Muscle layer of duodenum (tissue), 2 donors: Measurements from ENCODE around the gene DNM3.

Experiments used
- H3K27ac ChIP-seq: one replicate; pipeline ENCODE4 v1.7.0; 2013; ENCODE audit warnings: mild to moderate bottlenecking, low read length
- H3K27me3 ChIP-seq: one replicate; pipeline ENCODE4 v1.7.0; 2013; ENCODE audit warnings: low read depth, mild to moderate bottlenecking, control low read depth, low read length
- H3K36me3 ChIP-seq, 2 donors: one replicate each; pipeline ENCODE4 v1.7.0; 2013; ENCODE audit warnings: low read length in 2 of 2, control low read depth in 1 of 2, mild to moderate bottlenecking in 1 of 2; ENCODE audit not compliant: insufficient read depth in 2 of 2, control insufficient read depth in 1 of 2
- H3K4me1 ChIP-seq, 2 donors: one replicate each; pipeline ENCODE4 v1.7.0; 2013; ENCODE audit warnings: low read length in 2 of 2, mild to moderate bottlenecking in 2 of 2, control low read depth in 1 of 2, moderate library complexity in 1 of 2; ENCODE audit not compliant: insufficient read depth in 2 of 2, control insufficient read depth in 1 of 2
- H3K4me3 ChIP-seq, 2 donors: one replicate each; pipeline ENCODE4 v1.7.0; 2013; ENCODE audit warnings: low read length in 2 of 2, low read depth in 1 of 2, mild to moderate bottlenecking in 1 of 2
- H3K9me3 ChIP-seq, 2 donors: one replicate each; pipeline ENCODE4 v1.7.0; 2013; ENCODE audit warnings: low read length in 2 of 2, control low read depth in 1 of 2, mild to moderate bottlenecking in 1 of 2; ENCODE audit not compliant: control insufficient read depth in 1 of 2
- donor health status: healthy.

DNM3 gene

GRCh38 chr1:171852272-171852671, 11.0 kb downstream of the DNM3 start:
- Histone ChIP-seq H3K27ac (no peak overlapping the region), H3K27me3 (no peaks in the 10 kb centered on the region), H3K4me1 (no peaks in the 10 kb centered on the region), H3K36me3 (no peaks in the 10 kb centered on the region), H3K4me3 (no peak overlapping the region), H3K9me3 (peaks cover 0 to 7% of the 10 kb centered on the region in 2 donors)

- Histone ChIP-seq H3K27me3 (no peaks in the 10 kb centered on the region), H3K4me1 (no peaks in the 10 kb centered on the region), H3K4me3 (no peak overlapping the region), H3K27ac (no peak overlapping the region), H3K9me3 (peaks cover 0 to 9% of the 10 kb centered on the region in 2 donors), H3K36me3 (no peaks in the 10 kb centered on the region)
Observed at GRCh38 chr1:171855381-171855780, 14.1 kb downstream of the DNM3 start.

GRCh38 chr1:171858696-171859095, 17.4 kb downstream of the DNM3 start:
- Histone ChIP-seq H3K9me3 (peaks cover 3 to 9% of the 10 kb centered on the region in 2 donors), H3K36me3 (no peaks in the 10 kb centered on the region), H3K27ac (no peak overlapping the region), H3K27me3 (no peaks in the 10 kb centered on the region), H3K4me3 (no peak overlapping the region), H3K4me1 (no peaks in the 10 kb centered on the region)

- H3K4me1 ChIP-seq: no peaks in the 10 kb centered on the region
- no peak overlapping the region for H3K27ac ChIP-seq
- no peak overlapping the region for H3K4me3 ChIP-seq
- no peaks in the 10 kb centered on the region for H3K36me3 ChIP-seq
- no peaks in the 10 kb centered on the region for H3K27me3 ChIP-seq
- peaks cover 3 to 9% of the 10 kb centered on the region in 2 donors for H3K9me3 ChIP-seq
Observed at GRCh38 chr1:171860696-171861095, 19.4 kb downstream of the DNM3 start.

- Histone ChIP-seq H3K27ac (no peak overlapping the region), H3K4me1 (no peaks in the 10 kb centered on the region), H3K36me3 (no peaks in the 10 kb centered on the region), H3K9me3 (peaks cover 0 to 3% of the 10 kb centered on the region in 2 donors), H3K4me3 (no peak overlapping the region), H3K27me3 (no peaks in the 10 kb centered on the region)
Observed at GRCh38 chr1:171863531-171863930, 22.2 kb downstream of the DNM3 start.

GRCh38 chr1:171864308-171864707, 23.0 kb downstream of the DNM3 start:
- H3K27me3 ChIP-seq: no peaks in the 10 kb centered on the region

GRCh38 chr1:171865106-171865505, 23.8 kb downstream of the DNM3 start:
- H3K27me3 ChIP-seq: no peaks in the 10 kb centered on the region
- H3K27ac ChIP-seq: no peak overlapping the region
- H3K36me3 ChIP-seq: no peaks in the 10 kb centered on the region
- H3K4me3 ChIP-seq: no peak overlapping the region
- peaks cover 0 to 3% of the 10 kb centered on the region in 2 donors for H3K9me3 ChIP-seq
- peaks cover 0 to 3% of the 10 kb centered on the region in 2 donors for H3K4me1 ChIP-seq

More at GRCh38 chr1:171864308-171864707, 23.0 kb downstream of the DNM3 start:
- H3K4me1 ChIP-seq: peaks cover 0 to 3% of the 10 kb centered on the region in 2 donors
- no peak overlapping the region for H3K4me3 ChIP-seq
- peaks cover 0 to 3% of the 10 kb centered on the region in 2 donors for H3K9me3 ChIP-seq
- no peaks in the 10 kb centered on the region for H3K36me3 ChIP-seq
- H3K27ac ChIP-seq: no peak overlapping the region

- peaks cover 0 to 3% of the 10 kb centered on the region in 2 donors for H3K4me1 ChIP-seq
- H3K27ac ChIP-seq: no peak overlapping the region
- H3K36me3 ChIP-seq: no peaks in the 10 kb centered on the region
- H3K27me3 ChIP-seq: no peaks in the 10 kb centered on the region
- H3K4me3 ChIP-seq: no peak overlapping the region
- H3K9me3 ChIP-seq: no peaks in the 10 kb centered on the region
Observed at GRCh38 chr1:171867236-171867635, 25.9 kb downstream of the DNM3 start.

- Histone ChIP-seq H3K36me3 (no peaks in the 10 kb centered on the region), H3K9me3 (no peaks in the 10 kb centered on the region), H3K27ac (no peak overlapping the region), H3K27me3 (no peaks in the 10 kb centered on the region), H3K4me1 (peaks cover 0 to 3% of the 10 kb centered on the region in 2 donors), H3K4me3 (no peak overlapping the region)
Observed at GRCh38 chr1:171868217-171868803, 27.0 kb downstream of the DNM3 start.

GRCh38 chr1:171869097-171869496, 27.8 kb downstream of the DNM3 start:
- no peaks in the 10 kb centered on the region for H3K9me3 ChIP-seq
- no peak overlapping the region for H3K4me3 ChIP-seq
- no peaks in the 10 kb centered on the region for H3K27me3 ChIP-seq
- no peak overlapping the region for H3K27ac ChIP-seq
- H3K36me3 ChIP-seq: no peaks in the 10 kb centered on the region
- H3K4me1 ChIP-seq: peaks cover 0 to 3% of the 10 kb centered on the region in 2 donors

- Histone ChIP-seq H3K9me3 (no peaks in the 10 kb centered on the region), H3K36me3 (no peaks in the 10 kb centered on the region), H3K27me3 (no peaks in the 10 kb centered on the region), H3K4me1 (peaks cover 0 to 3% of the 10 kb centered on the region in 2 donors), H3K27ac (no peak overlapping the region), H3K4me3 (no peak overlapping the region)
Observed at GRCh38 chr1:171871848-171872247, 30.6 kb downstream of the DNM3 start.

- H3K4me3 ChIP-seq: no peak overlapping the region
- no peak overlapping the region for H3K27ac ChIP-seq
Observed at GRCh38 chr1:171872430-171872829, 31.1 kb downstream of the DNM3 start.

More at GRCh38 chr1:171872430-171872829, 31.1 kb downstream of the DNM3 start:
- Histone ChIP-seq H3K4me1 (peaks cover 0 to 3% of the 10 kb centered on the region in 2 donors), H3K9me3 (no peaks in the 10 kb centered on the region), H3K36me3 (no peaks in the 10 kb centered on the region), H3K27me3 (no peaks in the 10 kb centered on the region)
